ENCODE data around the gene MFSD2A. TPM values are rescaled to one million over a fixed set of nuclear protein-coding genes. Genes with fewer than 3 reads are reported as not detected.
A peak's percentile ranks its signal among the peaks of the same experiment; 100 is the strongest.

MFSD2A gene
- total RNA-seq, 1 donor from 2014 or later, result 3.3 TPM

DNA sequence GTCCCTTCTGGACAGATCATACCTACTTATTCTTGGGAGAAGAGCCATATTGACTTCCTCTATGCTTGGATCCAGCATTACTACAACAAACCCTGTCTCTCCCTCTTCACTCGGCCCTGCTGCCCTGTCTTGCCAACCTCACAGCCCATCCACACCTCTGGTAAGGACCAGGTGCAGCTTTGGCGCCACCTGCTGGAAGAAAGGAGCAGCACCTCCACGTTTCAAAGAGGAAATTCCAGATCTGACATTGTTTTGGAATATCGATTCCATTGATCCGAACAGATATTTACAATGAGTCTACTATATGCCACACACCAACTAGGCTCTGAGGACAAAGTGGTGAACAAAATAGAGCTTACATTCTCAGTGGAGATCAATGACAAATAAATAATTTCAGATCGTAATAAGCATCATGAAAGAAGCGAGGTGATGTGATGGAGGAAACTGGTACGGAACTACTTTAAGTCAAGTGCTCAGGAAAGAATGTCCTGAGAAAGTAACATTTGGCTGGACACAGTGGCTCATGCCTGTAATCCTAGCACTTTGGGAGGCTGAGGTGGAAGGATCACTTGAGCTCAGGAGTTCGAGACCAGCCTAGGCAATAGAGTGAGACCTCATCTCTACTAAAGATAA is 18.7 kb downstream of the MFSD2A start:
- DNase-seq (ENCODE audit: low read depth), result peak; percentile 23
- Histone ChIP-seq H4K20me1 (ENCODE audit: insufficient read depth, low read length) (no peaks in the 10 kb centered on the region), H3K9me3 (ENCODE audit: insufficient read depth, low read depth, low read length) (no peaks in the 10 kb centered on the region), H3K9ac (ENCODE audit: low read length) (no peak overlapping the region), H3K4me2 (ENCODE audit: low read length) (peak overlapping the region; percentile 33), H3K79me2 (ENCODE audit: insufficient read depth, low read length) (no peaks in the 10 kb centered on the region), H3K4me1 (ENCODE audit: insufficient read depth, low read length) (no peaks in the 10 kb centered on the region), H3K36me3 (ENCODE audit: insufficient read depth, low read length) (no peaks in the 10 kb centered on the region), H3K4me3 (ENCODE audit: insufficient read depth, low read depth, low read length) (no peak overlapping the region), H2AFZ (ENCODE audit: low read depth, low read length) (no peak overlapping the region), H3K27ac (ENCODE audit: low read depth, low read length) (no peak overlapping the region), H3K27me3 (ENCODE audit: insufficient read depth, low read length) (no peaks in the 10 kb centered on the region)
- Mint-ChIP-seq H3K36me3 (ENCODE audit: low read depth, unreplicated experiment) (no peaks in the 10 kb centered on the region), H3K27ac (ENCODE audit: unreplicated experiment) (no peak overlapping the region), H3K9me3 (ENCODE audit: unreplicated experiment) (no peaks in the 10 kb centered on the region), H3K4me1 (ENCODE audit: low read depth, unreplicated experiment) (peaks cover 8% of the 10 kb centered on the region), H3K27me3 (ENCODE audit: low read depth, unreplicated experiment) (peaks cover 8% of the 10 kb centered on the region), H3K4me3 (ENCODE audit: unreplicated experiment) (no peak overlapping the region)
- TF ChIP-seq EZH2 (IDR thresholded peaks at IDR 0.05; ENCODE audit: insufficient read depth, low read length) (no peak), CTCF (IDR thresholded peaks at IDR 0.05; ENCODE audit: insufficient read depth, low read depth, low read length) (peak; percentile 97)
- FAIRE-seq, result no peak

DNA sequence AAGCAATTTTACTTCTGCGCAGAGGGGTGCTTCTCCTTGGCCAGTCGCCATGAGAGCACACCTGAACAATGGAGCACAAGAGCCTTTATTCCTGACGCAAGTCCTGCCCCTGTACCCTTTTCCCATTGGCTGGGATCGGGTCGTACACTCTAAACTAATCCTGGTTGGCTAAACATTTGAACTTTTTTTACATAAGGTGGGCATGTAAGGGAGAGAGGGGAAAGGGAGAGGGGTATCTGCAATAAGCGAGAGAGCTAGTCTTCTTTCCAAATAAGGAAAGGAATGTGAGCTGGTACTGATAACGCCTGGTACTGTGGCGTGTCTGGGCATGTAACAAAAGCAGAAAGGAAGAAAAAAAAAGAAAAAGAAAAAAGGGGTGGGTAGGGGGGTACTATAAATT is 21.8 kb downstream of the MFSD2A start:
- no peaks in the 10 kb centered on the region for H3K36me3 Mint-ChIP-seq (ENCODE audit: low read depth, unreplicated experiment)
- Histone ChIP-seq H3K27me3 (ENCODE audit: insufficient read depth, low read length) (no peaks in the 10 kb centered on the region), H3K27ac (ENCODE audit: low read depth, low read length) (peak overlapping the region; percentile 11), H3K4me1 (ENCODE audit: insufficient read depth, low read length) (peaks cover 3% of the 10 kb centered on the region), H3K4me2 (ENCODE audit: low read length) (no peak overlapping the region), H3K9me3 (ENCODE audit: insufficient read depth, low read depth, low read length) (no peaks in the 10 kb centered on the region), H3K79me2 (ENCODE audit: insufficient read depth, low read length) (no peaks in the 10 kb centered on the region), H2AFZ (ENCODE audit: low read depth, low read length) (no peak overlapping the region), H3K4me3 (ENCODE audit: insufficient read depth, low read depth, low read length) (no peak overlapping the region), H4K20me1 (ENCODE audit: insufficient read depth, low read length) (no peaks in the 10 kb centered on the region), H3K36me3 (ENCODE audit: insufficient read depth, low read length) (no peaks in the 10 kb centered on the region), H3K9ac (ENCODE audit: low read length) (no peak overlapping the region)
- FAIRE-seq (no peak), DNase-seq (ENCODE audit: low read depth) (no peak)
- H3K4me3 Mint-ChIP-seq (ENCODE audit: unreplicated experiment), result no peak overlapping the region
- TF ChIP-seq CTCF (IDR thresholded peaks at IDR 0.05; ENCODE audit: insufficient read depth, low read depth, low read length) (no peak), EZH2 (IDR thresholded peaks at IDR 0.05; ENCODE audit: insufficient read depth, low read length) (no peak)
- peak overlapping the region; percentile 59 for H3K27ac Mint-ChIP-seq (ENCODE audit: unreplicated experiment)
- H3K27me3 Mint-ChIP-seq (ENCODE audit: low read depth, unreplicated experiment), result peaks cover 8% of the 10 kb centered on the region
- no peaks in the 10 kb centered on the region for H3K9me3 Mint-ChIP-seq (ENCODE audit: unreplicated experiment)
- peaks cover 12% of the 10 kb centered on the region for H3K4me1 Mint-ChIP-seq (ENCODE audit: low read depth, unreplicated experiment)

DNA sequence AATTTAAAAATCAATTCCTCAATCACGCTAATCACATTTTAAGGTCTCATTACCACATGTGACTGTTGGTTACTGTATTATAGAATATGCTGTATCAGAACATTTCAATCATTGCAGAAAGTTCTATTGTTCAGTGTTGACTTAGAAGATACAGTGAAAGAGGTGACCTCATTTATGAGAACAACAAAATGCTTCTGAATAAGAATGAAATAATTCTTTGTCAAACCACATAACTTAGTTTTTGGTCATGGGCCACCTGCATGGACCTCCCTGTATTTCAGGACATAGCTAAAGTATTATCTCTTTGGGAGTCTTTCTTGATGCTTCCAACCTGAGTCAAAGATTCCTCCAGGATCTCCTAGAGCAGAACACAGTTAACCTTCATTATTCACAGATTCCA is 22.3 kb downstream of the MFSD2A start:
- H3K27me3 Mint-ChIP-seq (ENCODE audit: low read depth, unreplicated experiment), result peaks cover 5% of the 10 kb centered on the region
- H3K9me3 Mint-ChIP-seq (ENCODE audit: unreplicated experiment), result no peaks in the 10 kb centered on the region
- Histone ChIP-seq H3K9ac (ENCODE audit: low read length) (no peak overlapping the region), H3K4me1 (ENCODE audit: insufficient read depth, low read length) (peaks cover 8% of the 10 kb centered on the region), H3K4me3 (ENCODE audit: insufficient read depth, low read depth, low read length) (no peak overlapping the region), H3K9me3 (ENCODE audit: insufficient read depth, low read depth, low read length) (no peaks in the 10 kb centered on the region), H3K36me3 (ENCODE audit: insufficient read depth, low read length) (no peaks in the 10 kb centered on the region), H3K79me2 (ENCODE audit: insufficient read depth, low read length) (no peaks in the 10 kb centered on the region), H3K27ac (ENCODE audit: low read depth, low read length) (peak overlapping the region; percentile 11), H4K20me1 (ENCODE audit: insufficient read depth, low read length) (no peaks in the 10 kb centered on the region), H3K27me3 (ENCODE audit: insufficient read depth, low read length) (no peaks in the 10 kb centered on the region), H3K4me2 (ENCODE audit: low read length) (no peak overlapping the region), H2AFZ (ENCODE audit: low read depth, low read length) (no peak overlapping the region)
- no peak overlapping the region for H3K4me3 Mint-ChIP-seq (ENCODE audit: unreplicated experiment)
- peaks cover 17% of the 10 kb centered on the region for H3K4me1 Mint-ChIP-seq (ENCODE audit: low read depth, unreplicated experiment)
- FAIRE-seq (no peak), DNase-seq (ENCODE audit: low read depth) (peak; percentile 50)
- H3K27ac Mint-ChIP-seq (ENCODE audit: unreplicated experiment), result peak overlapping the region; percentile 59
- no peak for TF ChIP-seq CTCF (IDR thresholded peaks at IDR 0.05; ENCODE audit: insufficient read depth, low read depth, low read length)
- no peak for TF ChIP-seq EZH2 (IDR thresholded peaks at IDR 0.05; ENCODE audit: insufficient read depth, low read length)
- no peaks in the 10 kb centered on the region for H3K36me3 Mint-ChIP-seq (ENCODE audit: low read depth, unreplicated experiment)

Measured in astrocyte (in vitro differentiated cells and primary cell).